ENCODE results near the gene CAPZA2. TPM values are rescaled to one million over a fixed set of nuclear protein-coding genes. Genes with fewer than 3 reads are reported as not detected.

The CAPZA2 gene
- total and polyA plus RNA-seq, 2 experiments from 2014 or later, result 49.1 to 106 TPM

GRCh38 chr7:116920359-116920758 is 58.0 kb downstream of the CAPZA2 start:
- Mint-ChIP-seq H3K4me1 (no peaks in the 10 kb centered on the region; the same call in 2 of the 3 replicates), H3K27ac (no peak overlapping the region), H3K27me3 (ENCODE audit: insufficient read depth, low read depth, poor library complexity) (no peaks in the 10 kb centered on the region), H3K36me3 (ENCODE audit: low read depth) (peaks cover 38% of the 10 kb centered on the region), H3K4me3 (no peak overlapping the region), H3K9me3 (no peaks in the 10 kb centered on the region)
- Histone ChIP-seq H3K4me1 (ENCODE audit: insufficient read depth) (no peaks in the 10 kb centered on the region), H3K79me2 (replicated peaks; ENCODE audit: insufficient read depth) (no peaks in the 10 kb centered on the region), H3K27ac (ENCODE audit: low read depth) (no peak overlapping the region), H3K4me2 (no peak overlapping the region), H3K9me2 (ENCODE audit: insufficient read depth) (no peaks in the 10 kb centered on the region), H4K20me1 (replicated peaks; ENCODE audit: insufficient read depth) (peaks cover 6% of the 10 kb centered on the region; the same call in 1 of the 2 replicates), H3F3A (replicated peaks; ENCODE audit: low read depth) (0 out of 2 replicates have a peak, but pooled peaks cover 4% of the 10 kb centered on the region), H2AFZ (no peak overlapping the region), H3K4me3 (no peak overlapping the region), H3K27me3 (ENCODE audit: insufficient read depth) (no peaks in the 10 kb centered on the region), H3K36me3 (ENCODE audit: insufficient read depth) (peaks cover 17% of the 10 kb centered on the region)
- no peak for ATAC-seq
- no peak for TF ChIP-seq NANOG (IDR thresholded peaks at IDR 0.05; ENCODE audit: borderline replicate concordance)
- no peak for TF ChIP-seq CREB1 (CRISPR knock-in tag; IDR thresholded peaks at IDR 0.05; ENCODE audit: low read depth)
- no peak for TF ChIP-seq STAT1 (IDR thresholded peaks at IDR 0.05; ENCODE audit: unreplicated experiment)
- TF ChIP-seq ZNF331 (CRISPR knock-in tag; IDR thresholded peaks at IDR 0.05; ENCODE audit: low read depth), result no peak
- TF ChIP-seq CTCF (conservative IDR thresholded peaks at IDR 0.05; ENCODE audit: low read depth in 2 of 2), result no peak
- no peak for TF ChIP-seq EZH2 (IDR thresholded peaks at IDR 0.05; ENCODE audit: low read depth, unreplicated experiment)
- no peak for TF ChIP-seq ZNF114 (CRISPR knock-in tag; IDR thresholded peaks at IDR 0.05)
- TF ChIP-seq POLR2AphosphoS5 (IDR thresholded peaks at IDR 0.05; ENCODE audit: low read depth), result no peak
- TF ChIP-seq EZH2phosphoT487 (IDR thresholded peaks at IDR 0.05; ENCODE audit: unreplicated experiment), result no peak
- TF ChIP-seq JUNB (IDR thresholded peaks at IDR 0.05; ENCODE audit: unreplicated experiment), result no peak
- TF ChIP-seq, protein P1, sequence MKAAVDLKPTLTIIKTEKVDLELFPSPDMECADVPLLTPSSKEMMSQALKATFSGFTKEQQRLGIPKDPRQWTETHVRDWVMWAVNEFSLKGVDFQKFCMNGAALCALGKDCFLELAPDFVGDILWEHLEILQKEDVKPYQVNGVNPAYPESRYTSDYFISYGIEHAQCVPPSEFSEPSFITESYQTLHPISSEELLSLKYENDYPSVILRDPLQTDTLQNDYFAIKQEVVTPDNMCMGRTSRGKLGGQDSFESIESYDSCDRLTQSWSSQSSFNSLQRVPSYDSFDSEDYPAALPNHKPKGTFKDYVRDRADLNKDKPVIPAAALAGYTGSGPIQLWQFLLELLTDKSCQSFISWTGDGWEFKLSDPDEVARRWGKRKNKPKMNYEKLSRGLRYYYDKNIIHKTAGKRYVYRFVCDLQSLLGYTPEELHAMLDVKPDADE (IDR thresholded peaks at IDR 0.05), result no peak
- TF ChIP-seq, protein P2, sequence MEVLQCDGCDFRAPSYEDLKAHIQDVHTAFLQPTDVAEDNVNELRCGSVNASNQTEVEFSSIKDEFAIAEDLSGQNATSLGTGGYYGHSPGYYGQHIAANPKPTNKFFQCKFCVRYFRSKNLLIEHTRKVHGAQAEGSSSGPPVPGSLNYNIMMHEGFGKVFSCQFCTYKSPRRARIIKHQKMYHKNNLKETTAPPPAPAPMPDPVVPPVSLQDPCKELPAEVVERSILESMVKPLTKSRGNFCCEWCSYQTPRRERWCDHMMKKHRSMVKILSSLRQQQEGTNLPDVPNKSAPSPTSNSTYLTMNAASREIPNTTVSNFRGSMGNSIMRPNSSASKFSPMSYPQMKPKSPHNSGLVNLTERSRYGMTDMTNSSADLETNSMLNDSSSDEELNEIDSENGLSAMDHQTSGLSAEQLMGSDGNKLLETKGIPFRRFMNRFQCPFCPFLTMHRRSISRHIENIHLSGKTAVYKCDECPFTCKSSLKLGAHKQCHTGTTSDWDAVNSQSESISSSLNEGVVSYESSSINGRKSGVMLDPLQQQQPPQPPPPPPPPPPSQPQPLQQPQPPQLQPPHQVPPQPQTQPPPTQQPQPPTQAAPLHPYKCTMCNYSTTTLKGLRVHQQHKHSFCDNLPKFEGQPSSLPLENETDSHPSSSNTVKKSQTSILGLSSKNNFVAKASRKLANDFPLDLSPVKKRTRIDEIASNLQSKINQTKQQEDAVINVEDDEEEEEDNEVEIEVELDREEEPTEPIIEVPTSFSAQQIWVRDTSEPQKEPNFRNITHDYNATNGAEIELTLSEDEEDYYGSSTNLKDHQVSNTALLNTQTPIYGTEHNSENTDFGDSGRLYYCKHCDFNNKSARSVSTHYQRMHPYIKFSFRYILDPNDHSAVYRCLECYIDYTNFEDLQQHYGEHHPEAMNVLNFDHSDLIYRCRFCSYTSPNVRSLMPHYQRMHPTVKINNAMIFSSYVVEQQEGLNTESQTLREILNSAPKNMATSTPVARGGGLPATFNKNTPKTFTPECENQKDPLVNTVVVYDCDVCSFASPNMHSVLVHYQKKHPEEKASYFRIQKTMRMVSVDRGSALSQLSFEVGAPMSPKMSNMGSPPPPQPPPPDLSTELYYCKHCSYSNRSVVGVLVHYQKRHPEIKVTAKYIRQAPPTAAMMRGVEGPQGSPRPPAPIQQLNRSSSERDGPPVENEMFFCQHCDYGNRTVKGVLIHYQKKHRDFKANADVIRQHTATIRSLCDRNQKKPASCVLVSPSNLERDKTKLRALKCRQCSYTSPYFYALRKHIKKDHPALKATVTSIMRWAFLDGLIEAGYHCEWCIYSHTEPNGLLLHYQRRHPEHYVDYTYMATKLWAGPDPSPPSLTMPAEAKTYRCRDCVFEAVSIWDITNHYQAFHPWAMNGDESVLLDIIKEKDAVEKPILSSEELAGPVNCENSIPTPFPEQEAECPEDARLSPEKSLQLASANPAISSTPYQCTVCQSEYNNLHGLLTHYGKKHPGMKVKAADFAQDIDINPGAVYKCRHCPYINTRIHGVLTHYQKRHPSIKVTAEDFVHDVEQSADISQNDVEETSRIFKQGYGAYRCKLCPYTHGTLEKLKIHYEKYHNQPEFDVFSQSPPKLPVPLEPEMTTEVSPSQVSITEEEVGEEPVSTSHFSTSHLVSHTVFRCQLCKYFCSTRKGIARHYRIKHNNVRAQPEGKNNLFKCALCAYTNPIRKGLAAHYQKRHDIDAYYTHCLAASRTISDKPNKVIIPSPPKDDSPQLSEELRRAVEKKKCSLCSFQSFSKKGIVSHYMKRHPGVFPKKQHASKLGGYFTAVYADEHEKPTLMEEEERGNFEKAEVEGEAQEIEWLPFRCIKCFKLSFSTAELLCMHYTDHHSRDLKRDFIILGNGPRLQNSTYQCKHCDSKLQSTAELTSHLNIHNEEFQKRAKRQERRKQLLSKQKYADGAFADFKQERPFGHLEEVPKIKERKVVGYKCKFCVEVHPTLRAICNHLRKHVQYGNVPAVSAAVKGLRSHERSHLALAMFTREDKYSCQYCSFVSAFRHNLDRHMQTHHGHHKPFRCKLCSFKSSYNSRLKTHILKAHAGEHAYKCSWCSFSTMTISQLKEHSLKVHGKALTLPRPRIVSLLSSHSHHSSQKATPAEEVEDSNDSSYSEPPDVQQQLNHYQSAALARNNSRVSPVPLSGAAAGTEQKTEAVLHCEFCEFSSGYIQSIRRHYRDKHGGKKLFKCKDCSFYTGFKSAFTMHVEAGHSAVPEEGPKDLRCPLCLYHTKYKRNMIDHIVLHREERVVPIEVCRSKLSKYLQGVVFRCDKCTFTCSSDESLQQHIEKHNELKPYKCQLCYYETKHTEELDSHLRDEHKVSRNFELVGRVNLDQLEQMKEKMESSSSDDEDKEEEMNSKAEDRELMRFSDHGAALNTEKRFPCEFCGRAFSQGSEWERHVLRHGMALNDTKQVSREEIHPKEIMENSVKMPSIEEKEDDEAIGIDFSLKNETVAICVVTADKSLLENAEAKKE (CRISPR knock-in tag; IDR thresholded peaks at IDR 0.05), result no peak
- TF ChIP-seq, protein P3, sequence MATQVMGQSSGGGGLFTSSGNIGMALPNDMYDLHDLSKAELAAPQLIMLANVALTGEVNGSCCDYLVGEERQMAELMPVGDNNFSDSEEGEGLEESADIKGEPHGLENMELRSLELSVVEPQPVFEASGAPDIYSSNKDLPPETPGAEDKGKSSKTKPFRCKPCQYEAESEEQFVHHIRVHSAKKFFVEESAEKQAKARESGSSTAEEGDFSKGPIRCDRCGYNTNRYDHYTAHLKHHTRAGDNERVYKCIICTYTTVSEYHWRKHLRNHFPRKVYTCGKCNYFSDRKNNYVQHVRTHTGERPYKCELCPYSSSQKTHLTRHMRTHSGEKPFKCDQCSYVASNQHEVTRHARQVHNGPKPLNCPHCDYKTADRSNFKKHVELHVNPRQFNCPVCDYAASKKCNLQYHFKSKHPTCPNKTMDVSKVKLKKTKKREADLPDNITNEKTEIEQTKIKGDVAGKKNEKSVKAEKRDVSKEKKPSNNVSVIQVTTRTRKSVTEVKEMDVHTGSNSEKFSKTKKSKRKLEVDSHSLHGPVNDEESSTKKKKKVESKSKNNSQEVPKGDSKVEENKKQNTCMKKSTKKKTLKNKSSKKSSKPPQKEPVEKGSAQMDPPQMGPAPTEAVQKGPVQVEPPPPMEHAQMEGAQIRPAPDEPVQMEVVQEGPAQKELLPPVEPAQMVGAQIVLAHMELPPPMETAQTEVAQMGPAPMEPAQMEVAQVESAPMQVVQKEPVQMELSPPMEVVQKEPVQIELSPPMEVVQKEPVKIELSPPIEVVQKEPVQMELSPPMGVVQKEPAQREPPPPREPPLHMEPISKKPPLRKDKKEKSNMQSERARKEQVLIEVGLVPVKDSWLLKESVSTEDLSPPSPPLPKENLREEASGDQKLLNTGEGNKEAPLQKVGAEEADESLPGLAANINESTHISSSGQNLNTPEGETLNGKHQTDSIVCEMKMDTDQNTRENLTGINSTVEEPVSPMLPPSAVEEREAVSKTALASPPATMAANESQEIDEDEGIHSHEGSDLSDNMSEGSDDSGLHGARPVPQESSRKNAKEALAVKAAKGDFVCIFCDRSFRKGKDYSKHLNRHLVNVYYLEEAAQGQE (IDR thresholded peaks at IDR 0.05; ENCODE audit: unreplicated experiment), result no peak
- no peak for DNase-seq (ENCODE audit: low spot score)

Measured in GM23338 (cell line).